GM21737 (cell line): ENCODE measurements around the gene ABTB1.

ENCODE experiments used
- ATAC-seq: cut with Tn5 transposase; IDR thresholded peaks from one replicate; pipeline ENCODE4 v1.9.1; 2021; ENCODE audit warnings: mild to moderate bottlenecking, moderate library complexity; ENCODE audit not compliant: unreplicated experiment

ABTB1 gene

DNA sequence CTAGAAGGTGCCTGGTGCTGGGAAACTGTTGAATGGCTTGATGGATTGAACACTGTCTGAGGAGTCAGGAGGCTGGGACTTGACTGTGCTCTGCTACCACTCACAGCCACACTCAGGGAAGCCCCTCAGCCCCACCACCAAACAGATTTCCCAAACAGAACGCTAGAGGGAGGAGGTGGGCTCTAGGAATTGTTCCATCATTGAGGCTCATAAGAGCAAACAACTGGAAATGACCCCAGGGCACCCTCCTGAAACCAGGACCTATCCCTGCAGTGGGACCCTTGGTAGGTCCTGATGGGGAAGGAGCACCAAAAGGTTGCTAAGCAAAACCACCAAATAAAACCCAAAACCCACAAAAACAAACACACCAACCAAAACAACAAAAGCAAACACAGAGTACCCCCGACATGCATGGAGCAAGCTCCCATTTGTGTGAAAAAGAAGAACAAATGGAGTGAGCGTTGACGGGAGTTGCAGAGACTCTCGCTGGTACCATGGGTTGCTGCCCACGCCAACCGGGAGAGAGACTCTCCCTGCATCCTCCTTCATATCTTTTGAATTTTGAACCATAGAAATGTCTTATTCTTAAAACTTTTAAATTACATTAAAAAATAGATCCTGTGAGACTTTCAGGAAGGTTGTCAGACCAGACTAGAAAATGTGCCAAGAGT lies 45.6 kb downstream of the ABTB1 start:
- no peak for ATAC-seq

- ATAC-seq, result no peak
Measured at GRCh38 chr3:127718916-127719290, 46.2 kb downstream of the ABTB1 start.

DNA sequence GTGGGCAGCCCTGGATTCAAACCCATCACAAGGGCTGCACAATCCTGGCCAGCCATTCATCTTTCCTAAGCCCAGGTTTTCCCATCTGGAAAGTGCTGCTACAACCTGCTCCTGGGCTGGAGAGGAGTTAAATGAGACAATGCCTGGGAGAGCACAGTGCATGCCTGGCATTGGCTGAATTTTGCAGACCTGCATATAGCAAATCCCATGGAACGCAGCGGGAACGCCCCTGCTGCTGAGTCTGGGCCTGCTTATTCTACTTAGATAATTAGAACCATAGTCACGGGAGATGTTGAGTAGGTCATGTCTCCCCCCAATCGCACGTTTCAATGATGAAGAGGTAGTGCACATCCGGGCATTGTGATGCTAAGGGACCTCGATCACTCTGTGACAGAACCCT lies 46.6 kb downstream of the ABTB1 start:
- no peak for ATAC-seq

DNA sequence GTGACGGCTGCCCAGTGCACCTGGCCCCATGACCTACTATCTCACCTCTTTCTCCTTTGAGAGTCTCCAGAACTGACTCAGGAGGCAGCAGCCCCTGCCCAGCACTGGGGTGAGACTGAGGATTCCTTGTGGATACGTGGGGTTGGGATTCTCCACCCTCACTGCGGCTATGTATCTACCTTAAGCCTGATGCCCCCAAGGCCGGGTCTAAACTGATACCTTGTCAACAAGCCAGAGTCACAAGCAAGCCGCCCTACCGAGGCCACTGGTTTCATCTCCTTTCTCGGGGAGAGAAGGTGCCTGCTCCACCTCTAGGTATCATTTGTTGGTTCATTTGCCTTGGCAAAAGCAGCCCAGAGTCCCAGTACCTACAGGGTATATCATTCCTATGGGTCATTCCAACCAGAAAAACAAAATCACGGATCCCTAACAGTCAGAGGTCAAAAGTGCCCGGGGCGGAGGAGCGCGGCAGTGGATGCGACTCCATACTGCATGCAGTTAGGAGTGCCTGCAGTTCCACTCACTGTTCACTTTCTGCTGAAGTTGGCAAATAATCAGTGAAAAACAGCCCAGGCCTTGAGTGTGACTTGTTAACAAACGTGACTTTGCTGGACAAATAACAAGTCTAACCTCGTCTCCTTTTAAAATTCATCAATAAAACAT lies 47.5 kb downstream of the ABTB1 start:
- no peak for ATAC-seq

DNA sequence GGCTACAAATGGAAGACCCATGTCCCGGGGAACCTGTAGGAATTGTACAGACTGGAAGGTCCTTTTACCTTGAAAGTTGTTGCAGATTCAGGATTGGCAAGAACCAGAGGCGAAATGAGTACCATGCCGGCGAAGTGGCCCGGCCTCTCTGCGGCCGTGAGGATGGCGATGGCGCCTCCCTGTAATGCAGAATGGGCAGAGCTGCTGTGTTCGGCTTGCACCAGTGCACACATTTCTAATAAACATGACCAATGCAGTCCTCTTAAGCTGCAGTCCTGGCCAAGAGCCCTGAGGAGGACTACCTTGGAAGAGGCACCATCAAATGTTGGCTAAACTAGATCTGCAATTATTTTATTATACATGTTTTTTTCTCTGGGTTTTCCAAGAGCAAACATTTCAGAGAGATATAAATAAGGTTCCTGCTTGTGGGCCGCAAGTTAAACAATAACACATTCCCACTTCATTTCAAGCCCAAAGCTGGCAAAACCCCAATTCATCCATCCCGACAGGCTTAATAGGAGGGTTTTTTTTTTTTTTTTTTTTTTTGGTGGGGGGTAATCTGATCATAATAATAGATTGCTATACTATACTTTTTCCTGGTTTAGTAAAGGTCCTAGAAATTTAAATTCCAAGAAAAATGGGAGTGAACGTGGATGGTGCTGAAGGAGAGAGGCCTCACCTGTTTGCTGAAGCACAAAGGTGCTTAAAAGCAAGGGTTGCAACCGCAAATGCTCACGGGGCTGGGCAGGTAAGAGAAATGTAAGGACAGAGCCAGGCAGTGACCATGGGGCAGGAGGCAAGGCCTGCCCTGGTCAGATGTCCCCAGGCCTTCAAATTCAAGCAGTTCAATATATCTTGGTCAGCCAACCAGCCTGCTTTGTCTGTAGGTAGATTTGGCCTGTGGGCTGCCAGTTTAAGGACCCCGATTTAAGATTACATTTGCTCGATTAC lies 48.5 kb downstream of the ABTB1 start:
- no peak for ATAC-seq

- no peak for ATAC-seq
Measured at GRCh38 chr3:127722091-127722784, 49.5 kb downstream of the ABTB1 start.

GRCh38 chr3:127723011-127723567 lies 50.3 kb downstream of the ABTB1 start:
- no peak for ATAC-seq

DNA sequence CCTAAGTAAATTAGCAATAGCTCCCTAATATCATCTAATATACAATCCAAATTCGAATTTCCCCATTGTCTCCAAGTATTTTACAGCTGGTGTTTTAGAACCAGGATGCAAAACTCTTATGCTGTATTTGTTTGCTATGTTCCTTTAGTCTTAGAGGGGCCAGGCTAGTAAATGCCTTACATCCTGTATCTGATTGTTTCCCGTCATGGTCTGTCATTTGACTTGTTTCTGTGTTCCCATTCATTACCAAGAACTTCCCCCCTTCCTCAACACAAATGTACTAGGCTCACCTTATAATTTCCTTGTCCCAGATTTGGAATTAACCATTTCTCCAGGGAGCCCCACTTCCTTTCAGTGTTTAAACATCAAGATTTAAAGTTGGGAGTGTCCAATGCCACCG lies 54.1 kb downstream of the ABTB1 start:
- no peak for ATAC-seq

- no peak for ATAC-seq
Measured at GRCh38 chr3:127728417-127729015, 55.8 kb downstream of the ABTB1 start.

DNA sequence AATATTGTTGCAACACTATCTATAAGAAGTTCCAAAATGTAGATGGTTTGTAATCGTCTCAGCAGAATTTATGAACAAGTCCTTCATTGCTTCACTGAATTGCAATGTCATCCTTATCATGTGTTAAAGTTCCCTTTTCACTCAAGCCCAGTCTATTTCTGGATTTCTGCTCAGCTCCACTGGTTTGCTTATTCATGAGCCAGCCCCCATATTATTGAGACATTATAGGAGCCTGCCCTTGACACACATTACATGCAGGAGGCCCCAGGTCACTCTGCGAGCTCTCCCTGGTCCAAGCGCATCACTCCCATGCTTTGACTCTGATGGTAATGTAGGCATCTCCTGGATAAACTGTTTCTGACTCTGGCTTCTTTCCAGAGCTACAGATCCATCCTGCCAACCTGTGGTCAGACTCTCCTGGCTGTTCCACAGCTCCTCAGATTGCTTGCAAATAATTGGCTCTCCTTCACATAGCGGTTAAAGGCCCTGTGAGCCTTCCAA lies 56.9 kb downstream of the ABTB1 start:
- no peak for ATAC-seq

DNA sequence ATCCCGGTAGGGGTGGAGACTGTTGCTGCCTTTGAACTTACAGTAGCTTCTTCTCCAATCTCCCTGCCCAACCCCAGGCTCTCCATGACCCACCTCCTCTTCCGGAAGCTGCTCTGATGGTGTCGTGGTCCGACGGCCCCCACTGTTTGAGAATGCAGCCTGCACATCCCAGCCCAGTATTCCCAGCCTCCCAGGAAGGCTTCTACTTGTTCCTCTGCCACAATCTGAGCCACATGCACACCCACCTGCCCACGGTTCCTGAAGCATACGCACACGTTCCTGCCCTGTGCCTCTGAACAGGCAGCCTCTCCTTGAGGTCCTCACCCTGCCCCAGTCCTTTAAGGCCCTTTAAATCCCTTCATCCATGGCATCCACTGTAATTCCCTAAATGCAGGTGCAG lies 57.4 kb downstream of the ABTB1 start:
- ATAC-seq, result no peak
